HEK293 (cell line): Measurements from ENCODE around the gene TEKTIP1.
A peak's percentile ranks its signal among the peaks of the same experiment; 100 is the strongest.

Experiments used
- CTCF ChIA-PET: fragments of 350-600 bp; formaldehyde crosslinking; extraction: SDS; loops from one replicate; lab custom pipeline; 2021; ENCODE audit warnings: antibody characterized with exemption; lab: Yijun Ruan, JAX
- POLR2A ChIA-PET: fragments of 300-600 bp; formaldehyde crosslinking; extraction: SDS; loops from one replicate; lab custom pipeline; 2020; ENCODE audit warnings: antibody characterized with exemption, inconsistent platforms; lab: Yijun Ruan, JAX
- H3K27ac ChIP-seq: fragments of 200-500 bp; sonication (Bioruptor generic); 2 replicates; pipeline ENCODE4 v1.5.1; 2014; ENCODE audit warnings: low read depth, low read length, control low read depth, inconsistent platforms; ENCODE audit errors: extremely low read depth
- H3K36me3 ChIP-seq, 2 experiments: fragments of 200-500 bp in 1 of 2; sonication (Bioruptor generic) in 1 of 2; 1 replicate in 1 of 2; 2 replicates in 1 of 2; pipeline ENCODE4 v1.5.1; 2014 to 2017; ENCODE audit warnings: inconsistent platforms in 2 of 2, low read length in 2 of 2; ENCODE audit not compliant: control insufficient read depth in 2 of 2, insufficient read depth in 1 of 2
- H3K4me1 ChIP-seq: fragments of 200-500 bp; sonication (Bioruptor generic); 2 replicates; pipeline ENCODE4 v1.5.1; 2014; ENCODE audit warnings: mild to moderate bottlenecking, low read length, inconsistent platforms; ENCODE audit not compliant: control insufficient read depth, insufficient read depth
- H3K4me3 ChIP-seq: 2 replicates; pipeline ENCODE4 v1.5.1; 2011; ENCODE audit warnings: low read depth, mild to moderate bottlenecking, control low read depth, low read length, moderate library complexity
- H3K9me3 ChIP-seq: fragments of 200-500 bp; sonication (Bioruptor generic); 2 replicates; pipeline ENCODE4 v1.5.1; 2014; ENCODE audit warnings: low read depth, low read length, inconsistent platforms; ENCODE audit not compliant: control insufficient read depth, insufficient read depth
- KLF1 ChIP-seq: fragments of 450-650 bp; formaldehyde crosslinking; IDR thresholded peaks from 2 replicates; pipeline ENCODE4 v1.5.1; 2016; ENCODE audit warnings: missing biosample characterization, missing genetic modification characterization
- KLF8 ChIP-seq: fragments of 450-650 bp; formaldehyde crosslinking; IDR thresholded peaks from 2 replicates; pipeline ENCODE4 v1.5.1; 2016; ENCODE audit warnings: missing biosample characterization, missing genetic modification characterization
- REPIN1 ChIP-seq: fragments of 450-650 bp; formaldehyde crosslinking; IDR thresholded peaks from 2 replicates; pipeline ENCODE4 v1.5.1; 2017; ENCODE audit warnings: missing biosample characterization, missing genetic modification characterization, low read depth
- ZBTB20 ChIP-seq: fragments of 450-650 bp; formaldehyde crosslinking; IDR thresholded peaks from 2 replicates; pipeline ENCODE4 v1.5.1; 2016; ENCODE audit warnings: missing biosample characterization, missing genetic modification characterization
- ZNF121 ChIP-seq: fragments of 450-650 bp; formaldehyde crosslinking; IDR thresholded peaks from 2 replicates; pipeline ENCODE4 v1.5.1; 2016; ENCODE audit warnings: missing biosample characterization, missing genetic modification characterization
- ZNF248 ChIP-seq: fragments of 450-650 bp; formaldehyde crosslinking; IDR thresholded peaks from 2 replicates; pipeline ENCODE4 v1.5.1; 2017; ENCODE audit warnings: missing biosample characterization, missing genetic modification characterization
- ZNF341 ChIP-seq: fragments of 450-650 bp; formaldehyde crosslinking; IDR thresholded peaks from 2 replicates; pipeline ENCODE4; 2016; ENCODE audit warnings: low read depth, missing biosample characterization, missing genetic modification characterization
- ZNF501 ChIP-seq: fragments of 450-650 bp; formaldehyde crosslinking; IDR thresholded peaks from 2 replicates; pipeline ENCODE4 v1.5.1; 2016; ENCODE audit warnings: missing biosample characterization, missing genetic modification characterization
- ZSCAN16 ChIP-seq: fragments of 450-650 bp; formaldehyde crosslinking; IDR thresholded peaks from 2 replicates; pipeline ENCODE4 v1.5.1; 2016; ENCODE audit warnings: missing biosample characterization, missing genetic modification characterization
- TF ChIP-seq, protein P1 (sequence below): fragments of 450-650 bp; formaldehyde crosslinking; IDR thresholded peaks from 2 replicates; pipeline ENCODE4 v1.5.1; 2016; ENCODE audit warnings: missing biosample characterization, missing genetic modification characterization
- TF ChIP-seq, protein P2 (sequence below): fragments of 450-650 bp; formaldehyde crosslinking; IDR thresholded peaks from 2 replicates; pipeline ENCODE4 v1.5.1; 2016; ENCODE audit warnings: missing biosample characterization, missing genetic modification characterization
- TF ChIP-seq, protein P3 (sequence below): fragments of 450-650 bp; formaldehyde crosslinking; IDR thresholded peaks from 2 replicates; pipeline ENCODE4 v1.5.1; 2016; ENCODE audit warnings: missing biosample characterization, missing genetic modification characterization
- TF ChIP-seq, protein P4 (sequence below): fragments of 450-650 bp; formaldehyde crosslinking; IDR thresholded peaks from 2 replicates; pipeline ENCODE4 v1.5.1; 2016; ENCODE audit warnings: missing biosample characterization, missing genetic modification characterization

The TEKTIP1 gene

DNA sequence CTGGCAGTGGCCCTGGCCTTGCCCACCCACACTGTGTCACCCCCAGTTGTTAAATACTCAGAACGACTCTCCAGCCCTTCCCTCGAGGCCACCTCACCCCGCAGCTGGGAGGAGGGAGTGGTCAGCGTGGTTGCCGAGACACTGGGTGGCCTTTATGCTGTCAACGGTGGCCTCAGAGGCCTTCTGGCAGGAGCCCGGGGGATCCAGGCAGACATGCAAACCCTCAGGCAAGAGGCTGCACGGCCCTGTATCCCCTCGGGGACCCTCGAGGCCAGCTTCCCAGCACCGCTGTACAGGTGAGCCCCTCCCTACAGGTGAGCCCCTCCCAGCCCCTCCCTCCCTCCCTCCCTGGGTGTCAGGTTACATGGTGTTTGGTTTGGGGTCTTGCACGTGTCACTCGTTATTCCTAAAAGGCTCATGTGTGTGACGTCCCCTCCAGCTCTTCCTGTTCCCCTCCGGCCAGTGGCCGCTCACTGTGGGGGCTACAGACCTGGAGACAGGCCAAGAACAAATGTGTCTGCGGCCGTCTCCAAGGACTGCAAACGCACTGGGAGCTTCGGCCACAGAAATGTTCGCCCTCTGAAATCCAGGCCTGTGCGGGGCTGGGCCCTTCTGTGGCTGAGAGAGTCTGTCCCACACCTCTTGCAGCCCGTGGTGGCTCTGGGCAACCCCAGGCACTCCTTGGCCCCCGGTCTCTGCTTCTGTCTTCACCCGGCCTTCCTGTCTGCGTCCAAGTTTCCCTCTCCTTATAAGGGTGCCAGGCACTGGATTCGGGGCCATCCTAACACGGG lies at the start of gene TEKTIP1:
Gene TEKTIP1 (plus strand): TSS at position 210 of the 791 bp plus-strand sequence. CDS start 4 bp downstream, at position 214.
- POLR2A ChIA-PET, result interaction anchor here (0.6 kb wide), 1 partner anchor 13 kb away, joined by 3 read pairs; no protein-coding TSS in a partner anchor
- H3K36me3 ChIP-seq, result peaks cover 3 to 38% of the 10 kb centered on the region in 2 experiments; a peak in 2 of 3 replicates

DNA sequence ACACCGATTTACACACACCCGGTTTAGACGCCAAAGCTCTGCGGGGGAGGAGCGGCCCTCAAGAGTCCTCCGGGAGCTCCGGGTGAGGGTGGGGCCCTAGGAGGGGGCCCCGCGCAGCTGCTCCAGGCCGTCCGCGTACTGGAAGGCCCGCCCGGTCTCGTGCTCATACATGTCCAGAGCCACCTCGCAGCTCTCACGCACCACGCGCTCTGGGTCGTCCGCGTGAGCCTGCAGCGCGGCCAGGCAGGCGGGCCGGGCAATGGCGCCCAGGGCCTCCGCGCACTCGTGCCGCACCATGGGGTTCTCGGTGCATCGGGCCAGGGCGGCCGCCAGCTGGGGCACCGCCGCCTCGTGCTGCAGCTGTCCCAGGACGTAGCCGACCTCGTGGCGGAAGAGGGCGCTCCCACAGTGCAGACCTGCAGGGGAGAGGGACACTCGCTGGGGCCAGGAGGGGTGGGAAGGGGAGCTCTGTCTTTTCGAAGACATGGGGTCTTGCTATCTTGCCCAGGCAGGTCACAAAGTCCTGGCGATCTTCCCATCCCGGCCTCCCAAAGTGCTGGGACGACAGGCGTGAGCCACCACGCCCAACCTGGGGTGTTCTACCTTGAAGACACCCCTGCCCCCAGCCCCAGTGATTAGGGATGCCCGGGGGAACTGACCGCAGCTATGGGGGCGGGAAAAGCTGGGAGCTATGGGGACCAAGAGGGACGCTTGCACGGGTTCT lies 47.4 kb upstream of the TEKTIP1 start:
- peaks cover 7 to 51% of the 10 kb centered on the region in 2 experiments; a peak in 2 of 3 replicates for H3K36me3 ChIP-seq
- no peak overlapping the region for H3K27ac ChIP-seq
- no peaks in the 10 kb centered on the region for H3K9me3 ChIP-seq
- CTCF ChIA-PET, result interaction anchor here (0.6 to 1.3 kb wide), 3 partner anchors 14 to 186 kb away, joined by 3 to 5 read pairs (median 4); no protein-coding TSS in a partner anchor
- H3K4me3 ChIP-seq, result no peak overlapping the region
- TF ChIP-seq REPIN1 (no peak), ZNF121 (tag by site-specific recombination) (peak; percentile 56; the same call in 1 of the 2 replicates), ZNF248 (tag by site-specific recombination) (no peak), ZBTB20 (tag by site-specific recombination) (no peak), ZNF501 (tag by site-specific recombination) (no peak)
- TF ChIP-seq, protein P1, sequence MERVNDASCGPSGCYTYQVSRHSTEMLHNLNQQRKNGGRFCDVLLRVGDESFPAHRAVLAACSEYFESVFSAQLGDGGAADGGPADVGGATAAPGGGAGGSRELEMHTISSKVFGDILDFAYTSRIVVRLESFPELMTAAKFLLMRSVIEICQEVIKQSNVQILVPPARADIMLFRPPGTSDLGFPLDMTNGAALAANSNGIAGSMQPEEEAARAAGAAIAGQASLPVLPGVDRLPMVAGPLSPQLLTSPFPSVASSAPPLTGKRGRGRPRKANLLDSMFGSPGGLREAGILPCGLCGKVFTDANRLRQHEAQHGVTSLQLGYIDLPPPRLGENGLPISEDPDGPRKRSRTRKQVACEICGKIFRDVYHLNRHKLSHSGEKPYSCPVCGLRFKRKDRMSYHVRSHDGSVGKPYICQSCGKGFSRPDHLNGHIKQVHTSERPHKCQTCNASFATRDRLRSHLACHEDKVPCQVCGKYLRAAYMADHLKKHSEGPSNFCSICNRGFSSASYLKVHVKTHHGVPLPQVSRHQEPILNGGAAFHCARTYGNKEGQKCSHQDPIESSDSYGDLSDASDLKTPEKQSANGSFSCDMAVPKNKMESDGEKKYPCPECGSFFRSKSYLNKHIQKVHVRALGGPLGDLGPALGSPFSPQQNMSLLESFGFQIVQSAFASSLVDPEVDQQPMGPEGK (tag by site-specific recombination), result no peak
- TF ChIP-seq, protein P2, sequence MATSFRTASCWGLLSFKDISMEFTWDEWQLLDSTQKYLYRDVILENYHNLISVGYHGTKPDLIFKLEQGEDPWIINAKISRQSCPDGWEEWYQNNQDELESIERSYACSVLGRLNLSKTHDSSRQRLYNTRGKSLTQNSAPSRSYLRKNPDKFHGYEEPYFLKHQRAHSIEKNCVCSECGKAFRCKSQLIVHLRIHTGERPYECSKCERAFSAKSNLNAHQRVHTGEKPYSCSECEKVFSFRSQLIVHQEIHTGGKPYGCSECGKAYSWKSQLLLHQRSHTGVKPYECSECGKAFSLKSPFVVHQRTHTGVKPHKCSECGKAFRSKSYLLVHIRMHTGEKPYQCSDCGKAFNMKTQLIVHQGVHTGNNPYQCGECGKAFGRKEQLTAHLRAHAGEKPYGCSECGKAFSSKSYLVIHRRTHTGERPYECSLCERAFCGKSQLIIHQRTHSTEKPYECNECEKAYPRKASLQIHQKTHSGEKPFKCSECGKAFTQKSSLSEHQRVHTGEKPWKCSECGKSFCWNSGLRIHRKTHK, result no peak
- TF ChIP-seq, protein P3, sequence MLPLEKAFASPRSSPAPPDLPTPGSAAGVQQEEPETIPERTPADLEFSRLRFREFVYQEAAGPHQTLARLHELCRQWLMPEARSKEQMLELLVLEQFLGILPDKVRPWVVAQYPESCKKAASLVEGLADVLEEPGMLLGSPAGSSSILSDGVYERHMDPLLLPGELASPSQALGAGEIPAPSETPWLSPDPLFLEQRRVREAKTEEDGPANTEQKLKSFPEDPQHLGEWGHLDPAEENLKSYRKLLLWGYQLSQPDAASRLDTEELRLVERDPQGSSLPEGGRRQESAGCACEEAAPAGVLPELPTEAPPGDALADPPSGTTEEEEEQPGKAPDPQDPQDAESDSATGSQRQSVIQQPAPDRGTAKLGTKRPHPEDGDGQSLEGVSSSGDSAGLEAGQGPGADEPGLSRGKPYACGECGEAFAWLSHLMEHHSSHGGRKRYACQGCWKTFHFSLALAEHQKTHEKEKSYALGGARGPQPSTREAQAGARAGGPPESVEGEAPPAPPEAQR (tag by site-specific recombination), result no peak
- H3K4me1 ChIP-seq, result no peaks in the 10 kb centered on the region
- POLR2A ChIA-PET, result interaction anchor here (0.5 to 0.6 kb wide), 3 partner anchors 12 to 725 kb away, joined by 3 to 4 read pairs (median 3); no protein-coding TSS in a partner anchor

More for the DNA sequence above, at the start of gene TEKTIP1:
- H3K4me1 ChIP-seq, result no peaks in the 10 kb centered on the region
- H3K27ac ChIP-seq, result peak within 1 kb of the TSS; percentile 1; the same call in 1 of the 2 replicates
- H3K4me3 ChIP-seq, result no peak within 1 kb of the TSS
- TF ChIP-seq ZNF341 (tag by site-specific recombination) (peak; percentile 63), ZSCAN16 (no peak), KLF8 (tag by site-specific recombination) (peak; percentile 51; the same call in 1 of the 2 replicates), KLF1 (tag by site-specific recombination) (peak; percentile 18; the same call in 1 of the 2 replicates)
- TF ChIP-seq, protein P4, sequence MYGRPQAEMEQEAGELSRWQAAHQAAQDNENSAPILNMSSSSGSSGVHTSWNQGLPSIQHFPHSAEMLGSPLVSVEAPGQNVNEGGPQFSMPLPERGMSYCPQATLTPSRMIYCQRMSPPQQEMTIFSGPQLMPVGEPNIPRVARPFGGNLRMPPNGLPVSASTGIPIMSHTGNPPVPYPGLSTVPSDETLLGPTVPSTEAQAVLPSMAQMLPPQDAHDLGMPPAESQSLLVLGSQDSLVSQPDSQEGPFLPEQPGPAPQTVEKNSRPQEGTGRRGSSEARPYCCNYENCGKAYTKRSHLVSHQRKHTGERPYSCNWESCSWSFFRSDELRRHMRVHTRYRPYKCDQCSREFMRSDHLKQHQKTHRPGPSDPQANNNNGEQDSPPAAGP (tag by site-specific recombination), result peak; percentile 17; the same call in 1 of the 2 replicates
- no peaks in the 10 kb centered on the region for H3K9me3 ChIP-seq
- CTCF ChIA-PET, result no interaction called here
